ENCODE results near the gene LDHD.

DNA sequence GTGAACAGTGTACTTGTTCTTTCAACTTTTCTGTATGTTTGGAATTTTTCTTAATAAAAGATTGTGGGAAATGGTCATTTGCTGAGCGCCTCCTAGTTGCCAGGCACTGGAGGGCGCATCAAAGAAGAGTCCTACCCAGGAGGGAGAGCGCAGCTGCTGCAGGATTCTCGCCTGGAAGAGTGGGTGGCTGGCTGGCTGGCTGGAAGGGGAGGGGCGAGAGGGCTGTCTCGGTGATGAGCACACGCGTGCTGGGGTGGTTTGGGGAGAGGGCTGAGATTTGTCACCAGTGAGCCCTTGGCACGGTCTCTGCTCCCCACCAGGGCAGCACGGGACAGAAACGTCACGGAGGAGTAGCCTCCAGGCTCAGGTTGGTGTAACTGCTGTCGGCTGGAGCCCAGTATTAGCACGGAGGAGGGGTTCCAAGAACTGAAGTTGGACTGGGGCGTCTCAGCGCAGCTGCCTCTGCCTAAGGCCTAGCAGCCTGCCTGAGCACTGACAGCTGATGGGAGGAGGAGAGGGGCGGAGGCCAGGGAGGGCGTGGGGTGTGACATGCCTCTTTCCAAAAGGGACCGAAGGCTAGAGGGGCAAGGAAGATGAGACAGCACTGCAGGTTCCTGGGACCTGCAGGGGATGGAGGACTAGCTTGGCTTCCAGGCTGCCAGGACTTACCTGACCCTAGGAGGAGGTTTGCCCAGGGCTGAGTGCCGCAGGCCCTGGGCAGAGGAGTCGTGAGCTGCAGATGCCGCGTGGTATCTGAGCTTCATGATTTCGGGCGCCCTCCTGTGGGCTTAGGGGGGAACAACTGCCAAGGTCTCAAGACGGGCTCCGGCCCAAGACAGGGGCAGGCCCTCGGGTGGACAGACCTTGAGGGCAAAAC, 5.7 kb downstream of the LDHD start:
- TF ChIP-seq, protein P1, sequence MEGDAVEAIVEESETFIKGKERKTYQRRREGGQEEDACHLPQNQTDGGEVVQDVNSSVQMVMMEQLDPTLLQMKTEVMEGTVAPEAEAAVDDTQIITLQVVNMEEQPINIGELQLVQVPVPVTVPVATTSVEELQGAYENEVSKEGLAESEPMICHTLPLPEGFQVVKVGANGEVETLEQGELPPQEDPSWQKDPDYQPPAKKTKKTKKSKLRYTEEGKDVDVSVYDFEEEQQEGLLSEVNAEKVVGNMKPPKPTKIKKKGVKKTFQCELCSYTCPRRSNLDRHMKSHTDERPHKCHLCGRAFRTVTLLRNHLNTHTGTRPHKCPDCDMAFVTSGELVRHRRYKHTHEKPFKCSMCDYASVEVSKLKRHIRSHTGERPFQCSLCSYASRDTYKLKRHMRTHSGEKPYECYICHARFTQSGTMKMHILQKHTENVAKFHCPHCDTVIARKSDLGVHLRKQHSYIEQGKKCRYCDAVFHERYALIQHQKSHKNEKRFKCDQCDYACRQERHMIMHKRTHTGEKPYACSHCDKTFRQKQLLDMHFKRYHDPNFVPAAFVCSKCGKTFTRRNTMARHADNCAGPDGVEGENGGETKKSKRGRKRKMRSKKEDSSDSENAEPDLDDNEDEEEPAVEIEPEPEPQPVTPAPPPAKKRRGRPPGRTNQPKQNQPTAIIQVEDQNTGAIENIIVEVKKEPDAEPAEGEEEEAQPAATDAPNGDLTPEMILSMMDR (IDR thresholded peaks at IDR 0.05), result peak; percentile 75 to 96 (median 89)
- TF ChIP-seq POLR2A (IDR thresholded peaks at IDR 0.05), result peak in 1 of 4 donors; percentile 12
